ENCODE results near the gene CD7.

CD7 gene

GRCh38 chr17:82346342-82347300 is 29.2 kb upstream of the CD7 start:
- DNase-seq: no peak

- no peak for DNase-seq
Measured at GRCh38 chr17:82345151-82345976, 28.0 kb upstream of the CD7 start.

- DNase-seq: no peak
Measured at GRCh38 chr17:82344175-82344907, 26.9 kb upstream of the CD7 start.

GRCh38 chr17:82343560-82343959 is 26.2 kb upstream of the CD7 start:
- DNase-seq: no peak

GRCh38 chr17:82342361-82343079 is 25.1 kb upstream of the CD7 start:
- DNase-seq: no peak

- DNase-seq: no peak
Measured at GRCh38 chr17:82339634-82340580, 22.5 kb upstream of the CD7 start.

- peak; percentile 18 for DNase-seq
Measured at GRCh38 chr17:82338858-82339633, 21.6 kb upstream of the CD7 start.

GRCh38 chr17:82334622-82335394 is 17.4 kb upstream of the CD7 start:
- DNase-seq: no peak

GRCh38 chr17:82334204-82334621 is 16.8 kb upstream of the CD7 start:
- no peak for DNase-seq

- DNase-seq: peak; percentile 72
Measured at GRCh38 chr17:82333279-82334171, 16.1 kb upstream of the CD7 start, which contains the start of gene SECTM1. TSS of gene SECTM1 (minus strand) at chr17:82333766. CDS start at chr17:82327240, 6,526 bp downstream.

GRCh38 chr17:82332669-82333278 is 15.4 kb upstream of the CD7 start:
- peak; percentile 72 for DNase-seq

- DNase-seq: no peak
Measured at GRCh38 chr17:82331345-82331939, 14.0 kb upstream of the CD7 start.

- peak; percentile 97 for DNase-seq
Measured at GRCh38 chr17:82330322-82331239, 13.2 kb upstream of the CD7 start.

- no peak for DNase-seq
Measured at GRCh38 chr17:82329683-82330321, 12.4 kb upstream of the CD7 start.

- no peak for DNase-seq
Measured at GRCh38 chr17:82328994-82329507, 11.6 kb upstream of the CD7 start.

Measured in NCI-H146 (cell line).